Measurements from ENCODE around the gene IL27RA.

- TF ChIP-seq CTCF (conservative IDR thresholded peaks at IDR 0.05; ENCODE audit: low read length): no peak
- TF ChIP-seq EZH2phosphoT487 (IDR thresholded peaks at IDR 0.05; ENCODE audit: borderline replicate concordance, low read depth, low read length): no peak
Measured at GRCh38 chr19:14061751-14062557, 30.4 kb downstream of the IL27RA start, which contains the start of gene PALM3.

All from OCI-LY7 (cell line).